Omental fat pad (tissue), 4 donors: Measurements from ENCODE around the gene KCNIP3. TPM values are rescaled to one million over a fixed set of nuclear protein-coding genes. Genes with fewer than 3 reads are reported as not detected.

Source experiments
- ATAC-seq: fragments of 150-250 bp; one replicate; pipeline ENCODE4 v1.9.1; 2016; ENCODE audit warnings: mild to moderate bottlenecking, moderate library complexity; ENCODE audit not compliant: low FRiP score
- DNase-seq: peaks from one replicate; pipeline ENCODE4 v3.0.0-alpha.2; 2019; ENCODE audit warnings: low spot score
- total RNA-seq, 4 donors: library from RNA; depleted of rRNA; stranded (reverse); fragments of >200 nt; gene quantifications; one replicate each; pipeline ENCODE4 v1.1.0, GENCODE V29; 2016
- TF ChIP-seq, protein P1 (sequence below), 3 donors: fragments of 450-650 bp; IDR thresholded peaks; one replicate each; pipeline ENCODE4 v1.5.1; 2016 to 2017; ENCODE audit warnings: antibody characterized with exemption in 3 of 3, mild to moderate bottlenecking in 3 of 3, moderate library complexity in 2 of 3

The KCNIP3 gene
- total RNA-seq, 4 donors from 2014 or later: 5.5 to 37.4 (median 7.1) TPM

DNA sequence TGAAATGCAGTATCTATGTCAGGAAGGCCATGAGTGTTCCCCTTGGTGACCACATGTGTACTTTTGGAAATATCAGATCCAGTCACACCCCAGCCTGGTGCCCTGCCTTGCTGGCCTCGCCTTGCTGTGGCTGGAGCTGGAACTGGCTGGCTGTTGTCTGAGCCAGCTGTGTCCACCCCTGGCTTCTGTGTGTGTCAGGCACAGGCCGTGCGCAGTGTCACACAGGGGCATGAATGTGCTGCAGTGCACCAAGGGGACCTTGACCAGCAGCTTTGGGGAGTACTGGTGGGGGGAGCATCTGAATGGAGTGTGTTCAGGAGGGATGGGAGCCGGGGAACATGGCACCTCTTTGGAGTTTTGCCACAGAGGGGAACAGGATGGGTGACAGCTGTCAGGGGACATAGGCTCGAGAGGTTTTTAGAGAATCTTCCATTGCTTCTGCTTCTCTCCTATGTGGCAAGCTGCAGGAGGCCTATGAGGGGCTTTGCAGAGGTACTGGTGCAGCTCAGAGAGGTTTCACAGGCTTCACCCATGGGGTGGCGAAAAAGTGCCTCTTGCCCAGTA is 60.7 kb downstream of the KCNIP3 start:
- TF ChIP-seq, protein P1, sequence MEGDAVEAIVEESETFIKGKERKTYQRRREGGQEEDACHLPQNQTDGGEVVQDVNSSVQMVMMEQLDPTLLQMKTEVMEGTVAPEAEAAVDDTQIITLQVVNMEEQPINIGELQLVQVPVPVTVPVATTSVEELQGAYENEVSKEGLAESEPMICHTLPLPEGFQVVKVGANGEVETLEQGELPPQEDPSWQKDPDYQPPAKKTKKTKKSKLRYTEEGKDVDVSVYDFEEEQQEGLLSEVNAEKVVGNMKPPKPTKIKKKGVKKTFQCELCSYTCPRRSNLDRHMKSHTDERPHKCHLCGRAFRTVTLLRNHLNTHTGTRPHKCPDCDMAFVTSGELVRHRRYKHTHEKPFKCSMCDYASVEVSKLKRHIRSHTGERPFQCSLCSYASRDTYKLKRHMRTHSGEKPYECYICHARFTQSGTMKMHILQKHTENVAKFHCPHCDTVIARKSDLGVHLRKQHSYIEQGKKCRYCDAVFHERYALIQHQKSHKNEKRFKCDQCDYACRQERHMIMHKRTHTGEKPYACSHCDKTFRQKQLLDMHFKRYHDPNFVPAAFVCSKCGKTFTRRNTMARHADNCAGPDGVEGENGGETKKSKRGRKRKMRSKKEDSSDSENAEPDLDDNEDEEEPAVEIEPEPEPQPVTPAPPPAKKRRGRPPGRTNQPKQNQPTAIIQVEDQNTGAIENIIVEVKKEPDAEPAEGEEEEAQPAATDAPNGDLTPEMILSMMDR (IDR thresholded peaks at IDR 0.05): no peak
- no peak for ATAC-seq
- DNase-seq: no peak

DNA sequence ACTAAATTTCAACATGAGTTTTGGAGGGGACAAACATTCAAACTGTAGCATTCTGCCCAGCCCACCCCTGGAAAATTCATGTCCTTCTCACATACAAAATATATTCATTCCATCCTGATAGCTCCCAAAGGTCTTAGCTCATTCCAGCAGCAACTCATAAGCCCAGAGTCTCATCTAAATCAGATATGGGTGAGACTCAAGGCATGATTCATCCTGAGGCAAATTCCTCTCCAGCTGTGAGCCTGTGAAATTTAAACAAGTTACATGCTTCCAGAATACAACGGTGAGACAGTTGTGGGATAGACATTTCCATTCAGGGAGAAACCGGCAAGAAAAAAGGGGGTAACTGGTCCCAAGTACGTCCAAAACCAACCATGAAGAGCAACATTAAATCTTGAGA is 61.9 kb downstream of the KCNIP3 start:
- DNase-seq: no peak
- TF ChIP-seq, protein P1 (IDR thresholded peaks at IDR 0.05): no peak
- peak; percentile 39 for ATAC-seq

DNA sequence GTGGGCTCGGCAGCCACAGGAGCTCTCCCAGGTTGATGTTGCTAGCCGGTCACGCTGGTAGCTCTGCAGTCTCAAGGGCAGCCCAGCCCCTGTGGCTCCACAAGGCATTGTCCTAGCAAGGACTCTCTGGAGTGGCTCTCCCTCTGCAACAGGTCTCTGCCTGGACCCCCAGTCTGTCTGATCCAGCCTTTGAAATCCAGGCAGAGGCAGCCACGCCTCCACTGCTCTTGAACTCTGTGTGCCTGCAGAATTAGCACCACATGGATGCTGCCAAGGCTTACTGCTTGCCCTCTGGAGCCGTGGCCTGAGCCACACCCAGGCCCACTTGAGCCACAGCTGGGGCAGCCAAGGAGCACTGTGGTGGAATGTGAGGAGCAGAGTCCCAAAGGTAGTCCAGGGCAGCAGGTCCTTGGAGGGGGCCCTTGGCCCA is 62.4 kb downstream of the KCNIP3 start:
- no peak for ATAC-seq
- DNase-seq: no peak
- TF ChIP-seq, protein P1 (IDR thresholded peaks at IDR 0.05): no peak

DNA sequence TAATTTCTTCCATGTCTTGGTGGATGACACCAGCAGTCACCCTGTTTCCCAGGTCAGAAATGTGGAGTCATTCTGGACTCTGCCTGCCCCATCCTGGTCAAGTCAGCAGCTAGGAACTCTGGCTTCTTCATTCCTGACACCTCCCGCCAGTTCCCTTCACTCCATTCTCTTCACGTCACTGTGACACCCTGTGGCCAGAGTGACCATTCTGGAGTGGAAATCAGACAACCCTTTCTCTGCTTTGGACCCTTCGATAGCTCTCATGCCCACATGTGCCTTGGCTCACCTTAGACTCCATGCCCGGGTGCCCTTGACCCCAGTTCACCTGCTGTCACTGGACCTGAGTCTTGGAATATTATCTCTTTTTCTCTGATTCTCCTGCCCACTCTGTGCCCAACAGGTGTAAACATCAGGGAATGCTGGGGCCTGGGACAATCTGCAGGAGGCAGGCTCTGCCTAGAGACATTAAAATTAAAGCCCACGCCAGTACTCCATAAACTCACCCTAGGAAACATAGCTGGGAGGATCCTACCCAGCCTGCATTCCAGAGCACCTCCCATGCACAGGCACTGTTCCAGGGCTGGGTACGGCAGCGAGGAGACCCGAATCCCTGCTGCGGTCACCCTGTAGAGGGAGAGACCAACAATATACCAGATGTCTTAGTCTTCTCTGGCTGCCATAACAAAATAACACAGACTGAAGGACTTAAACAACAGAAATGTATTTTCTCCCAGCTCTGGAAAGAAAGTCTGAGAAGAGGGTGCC is 64.3 kb downstream of the KCNIP3 start:
- TF ChIP-seq, protein P1 (IDR thresholded peaks at IDR 0.05): no peak
- DNase-seq (no peak), ATAC-seq (no peak)

DNA sequence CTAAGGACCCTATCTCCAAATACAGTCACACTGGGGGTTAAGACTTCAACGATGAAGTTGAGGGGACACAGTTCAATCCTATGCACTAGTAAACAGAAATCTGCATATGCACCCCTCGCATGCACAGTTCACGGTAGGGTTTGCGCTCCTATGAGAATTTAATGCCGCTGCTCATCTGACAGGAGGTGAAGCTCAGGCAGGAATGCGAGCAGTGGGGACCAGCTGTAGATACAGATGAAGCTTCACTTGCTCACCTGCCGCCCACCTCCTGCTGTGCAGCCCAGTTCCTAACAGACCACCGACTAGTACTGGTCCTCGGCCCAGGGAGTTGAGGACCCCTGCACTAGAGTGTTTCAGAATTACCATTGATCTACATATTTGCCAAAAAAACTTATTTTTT is 65.3 kb downstream of the KCNIP3 start:
- TF ChIP-seq, protein P1 (IDR thresholded peaks at IDR 0.05): no peak
- ATAC-seq: no peak
- DNase-seq: no peak

DNA sequence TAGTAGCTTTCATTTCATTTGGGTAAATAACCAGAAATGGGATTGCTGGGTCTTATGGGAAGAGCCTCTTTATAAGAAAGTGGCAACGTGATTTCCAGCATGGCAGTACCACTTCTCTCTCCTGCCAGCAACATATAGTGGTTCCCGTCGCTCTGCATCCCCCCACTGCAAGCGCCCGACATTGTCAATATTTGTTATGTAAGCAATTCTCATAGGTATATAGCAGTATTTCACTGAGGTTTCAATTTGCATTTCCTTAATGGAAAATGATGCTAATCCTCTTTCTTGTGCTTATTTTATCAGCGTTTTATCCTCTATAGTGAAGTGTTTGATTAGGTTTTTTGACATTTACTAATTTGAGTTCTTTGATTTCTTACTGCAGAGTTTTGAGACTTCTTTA is 69.4 kb downstream of the KCNIP3 start:
- DNase-seq (no peak), ATAC-seq (no peak)
- TF ChIP-seq, protein P1 (IDR thresholded peaks at IDR 0.05): no peak
